Measurements from ENCODE around the gene GPAT3.
"Not testable (repeated sequence)": the region's sequence is repeated elsewhere in the genome, so short reads cannot be mapped to it uniquely, and the experiment has no call there.

Gene GPAT3

DNA sequence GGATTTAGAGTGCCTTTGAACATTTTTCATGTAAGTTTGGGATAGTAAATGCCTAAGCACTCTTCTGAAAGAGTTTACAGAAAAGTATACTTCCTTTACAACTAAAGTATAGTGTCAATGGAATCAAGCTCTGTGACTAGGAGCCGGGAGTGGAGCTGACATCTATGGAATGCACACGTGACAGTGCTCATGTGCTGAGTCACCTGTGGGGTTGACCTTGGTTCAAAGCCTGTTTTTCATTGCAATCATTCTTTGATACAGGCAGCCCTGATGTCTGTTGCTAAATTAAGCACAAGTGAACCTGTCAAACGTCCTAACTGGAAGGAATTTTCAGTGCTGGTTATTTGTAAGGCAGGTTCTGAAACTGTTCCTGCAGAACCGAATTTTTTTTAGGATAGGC is 82.5 kb downstream of the GPAT3 start:
- no peak overlapping the region for H3K27ac ChIP-seq (ENCODE audit: low read depth, low read length)
- no peak for TF ChIP-seq EZH2phosphoT487 (IDR thresholded peaks at IDR 0.05; ENCODE audit: borderline replicate concordance, low read length)
- TF ChIP-seq, protein P1, sequence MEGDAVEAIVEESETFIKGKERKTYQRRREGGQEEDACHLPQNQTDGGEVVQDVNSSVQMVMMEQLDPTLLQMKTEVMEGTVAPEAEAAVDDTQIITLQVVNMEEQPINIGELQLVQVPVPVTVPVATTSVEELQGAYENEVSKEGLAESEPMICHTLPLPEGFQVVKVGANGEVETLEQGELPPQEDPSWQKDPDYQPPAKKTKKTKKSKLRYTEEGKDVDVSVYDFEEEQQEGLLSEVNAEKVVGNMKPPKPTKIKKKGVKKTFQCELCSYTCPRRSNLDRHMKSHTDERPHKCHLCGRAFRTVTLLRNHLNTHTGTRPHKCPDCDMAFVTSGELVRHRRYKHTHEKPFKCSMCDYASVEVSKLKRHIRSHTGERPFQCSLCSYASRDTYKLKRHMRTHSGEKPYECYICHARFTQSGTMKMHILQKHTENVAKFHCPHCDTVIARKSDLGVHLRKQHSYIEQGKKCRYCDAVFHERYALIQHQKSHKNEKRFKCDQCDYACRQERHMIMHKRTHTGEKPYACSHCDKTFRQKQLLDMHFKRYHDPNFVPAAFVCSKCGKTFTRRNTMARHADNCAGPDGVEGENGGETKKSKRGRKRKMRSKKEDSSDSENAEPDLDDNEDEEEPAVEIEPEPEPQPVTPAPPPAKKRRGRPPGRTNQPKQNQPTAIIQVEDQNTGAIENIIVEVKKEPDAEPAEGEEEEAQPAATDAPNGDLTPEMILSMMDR (IDR thresholded peaks at IDR 0.05; ENCODE audit: low read depth, low read length, poor library complexity, severe bottlenecking): no peak
- peaks cover 2% of the 10 kb centered on the region; the same call in 1 of the 2 replicates for H3K27me3 ChIP-seq (ENCODE audit: control insufficient read depth, low read length)
- no peaks in the 10 kb centered on the region for H3K36me3 ChIP-seq (ENCODE audit: control insufficient read depth, low read length)
- peaks cover 19% of the 10 kb centered on the region for H3K9me3 ChIP-seq (ENCODE audit: control insufficient read depth, insufficient read depth, low read length)
- no peaks in the 10 kb centered on the region for H3K4me1 ChIP-seq (ENCODE audit: control insufficient read depth, low read length)
- H3K4me2 ChIP-seq (ENCODE audit: low read length): no peak overlapping the region
- H3K79me2 ChIP-seq (ENCODE audit: control insufficient read depth, low read length): no peaks in the 10 kb centered on the region
- no peaks in the 10 kb centered on the region for H3K9me2 ChIP-seq (replicated peaks; ENCODE audit: control insufficient read depth, low read length)
- no peaks in the 10 kb centered on the region for H3F3A ChIP-seq (ENCODE audit: control insufficient read depth, insufficient read depth)
- no peak overlapping the region for H3K4me3 ChIP-seq (ENCODE audit: low read length)
- no peaks in the 10 kb centered on the region for H4K20me1 ChIP-seq (ENCODE audit: control insufficient read depth, insufficient read depth, low read depth, low read length)

- Histone ChIP-seq H3K36me3 (ENCODE audit: control insufficient read depth, low read length) (no peaks in the 10 kb centered on the region), H3K27me3 (ENCODE audit: control insufficient read depth, low read length) (peaks cover 2% of the 10 kb centered on the region; the same call in 1 of the 2 replicates), H4K20me1 (ENCODE audit: control insufficient read depth, insufficient read depth, low read depth, low read length) (no peaks in the 10 kb centered on the region), H3K9me2 (replicated peaks; ENCODE audit: control insufficient read depth, low read length) (no peaks in the 10 kb centered on the region), H3K4me2 (ENCODE audit: low read length) (no peak overlapping the region), H3K79me2 (ENCODE audit: control insufficient read depth, low read length) (no peaks in the 10 kb centered on the region), H3K4me1 (ENCODE audit: control insufficient read depth, low read length) (no peaks in the 10 kb centered on the region), H3F3A (ENCODE audit: control insufficient read depth, insufficient read depth) (no peaks in the 10 kb centered on the region), H3K27ac (ENCODE audit: low read depth, low read length) (no peak overlapping the region), H3K4me3 (ENCODE audit: low read length) (no peak overlapping the region), H3K9me3 (ENCODE audit: control insufficient read depth, insufficient read depth, low read length) (peaks cover 19% of the 10 kb centered on the region; the same call in 1 of the 2 replicates)
- TF ChIP-seq EZH2phosphoT487 (IDR thresholded peaks at IDR 0.05; ENCODE audit: borderline replicate concordance, low read length): no peak
- TF ChIP-seq, protein P1 (IDR thresholded peaks at IDR 0.05; ENCODE audit: low read depth, low read length, poor library complexity, severe bottlenecking): no peak
These were observed 83.2 kb downstream of the GPAT3 start for GRCh38 chr4:83618991-83619645.

GRCh38 chr4:83622127-83622526 is 86.2 kb downstream of the GPAT3 start:
- H3F3A ChIP-seq (ENCODE audit: control insufficient read depth, insufficient read depth); H3K27me3 ChIP-seq (ENCODE audit: control insufficient read depth, low read length); H3K4me3 ChIP-seq (ENCODE audit: low read length); H4K20me1 ChIP-seq (ENCODE audit: control insufficient read depth, insufficient read depth, low read depth, low read length); H3K27ac ChIP-seq (ENCODE audit: low read depth, low read length); H3K36me3 ChIP-seq (ENCODE audit: control insufficient read depth, low read length); H3K9me2 ChIP-seq (replicated peaks; ENCODE audit: control insufficient read depth, low read length); H3K4me1 ChIP-seq (ENCODE audit: control insufficient read depth, low read length); H3K79me2 ChIP-seq (ENCODE audit: control insufficient read depth, low read length); H3K4me2 ChIP-seq (ENCODE audit: low read length): not testable (repeated sequence)
- H3K9me3 ChIP-seq (ENCODE audit: control insufficient read depth, insufficient read depth, low read length): peaks cover 19% of the 10 kb centered on the region; the same call in 1 of the 2 replicates

- no peaks in the 10 kb centered on the region for H3K36me3 ChIP-seq (ENCODE audit: control insufficient read depth, low read length)
- H3K4me3 ChIP-seq (ENCODE audit: low read length): no peak overlapping the region
- no peaks in the 10 kb centered on the region for H3K79me2 ChIP-seq (ENCODE audit: control insufficient read depth, low read length)
- no peak overlapping the region for H3K4me2 ChIP-seq (ENCODE audit: low read length)
- H3K27me3 ChIP-seq (ENCODE audit: control insufficient read depth, low read length): peaks cover 7% of the 10 kb centered on the region; the same call in 1 of the 2 replicates
- TF ChIP-seq, protein P1 (IDR thresholded peaks at IDR 0.05; ENCODE audit: low read depth, low read length, poor library complexity, severe bottlenecking): no peak
- no peak for TF ChIP-seq EZH2phosphoT487 (IDR thresholded peaks at IDR 0.05; ENCODE audit: borderline replicate concordance, low read length)
- H3K4me1 ChIP-seq (ENCODE audit: control insufficient read depth, low read length): no peaks in the 10 kb centered on the region
- no peaks in the 10 kb centered on the region for H3F3A ChIP-seq (ENCODE audit: control insufficient read depth, insufficient read depth)
- no peak overlapping the region for H3K27ac ChIP-seq (ENCODE audit: low read depth, low read length)
- peaks cover 19% of the 10 kb centered on the region; the same call in 1 of the 2 replicates for H3K9me3 ChIP-seq (ENCODE audit: control insufficient read depth, insufficient read depth, low read length)
- no peaks in the 10 kb centered on the region for H3K9me2 ChIP-seq (replicated peaks; ENCODE audit: control insufficient read depth, low read length)
- H4K20me1 ChIP-seq (ENCODE audit: control insufficient read depth, insufficient read depth, low read depth, low read length): no peaks in the 10 kb centered on the region
These were observed 89.9 kb downstream of the GPAT3 start for GRCh38 chr4:83625821-83626220.
